Kidney (tissue), 14 donors: ENCODE measurements around the gene JOSD1. TPM values are rescaled to one million over a fixed set of nuclear protein-coding genes. Genes with fewer than 3 reads are reported as not detected.

Experiments
- DNase-seq, 5 donors: peaks; one replicate each; pipeline ENCODE4 v3.0.0-alpha.2; 2013 to 2020
- FAIRE-seq: peaks from 2 replicates; lab custom pipeline; 2012; peaks lifted over from hg19 to GRCh38; lab: Jason Lieb, UNC
- H3K27ac ChIP-seq, 2 donors: one replicate each; pipeline ENCODE4 v1.7.0; 2013; ENCODE audit warnings: low read depth in 2 of 2, low read length in 2 of 2, inconsistent platforms in 1 of 2
- H3K27me3 ChIP-seq: one replicate; pipeline ENCODE4 v1.7.1; 2013; ENCODE audit warnings: low read length, inconsistent platforms; ENCODE audit not compliant: control insufficient read depth, insufficient read depth
- H3K36me3 ChIP-seq, 3 donors: one replicate each; pipeline versions ENCODE4 v1.7.0 to v1.7.1; 2013; ENCODE audit warnings: low read length in 3 of 3, control low read depth in 1 of 3, inconsistent platforms in 1 of 3; ENCODE audit not compliant: insufficient read depth in 3 of 3, control insufficient read depth in 2 of 3
- H3K4me1 ChIP-seq, 3 donors: one replicate each; pipeline versions ENCODE4 v1.7.0 to v1.7.1; 2013; ENCODE audit warnings: low read length in 3 of 3, inconsistent platforms in 1 of 3, low read depth in 1 of 3; ENCODE audit not compliant: control insufficient read depth in 2 of 3, insufficient read depth in 2 of 3
- H3K4me3 ChIP-seq, 3 donors: one replicate each; pipeline versions ENCODE4 v1.7.0 to v1.8.1; 2013; ENCODE audit warnings: low read length in 3 of 3, control low read depth in 1 of 3, inconsistent platforms in 1 of 3
- H3K9ac ChIP-seq, 3 donors: one replicate each; pipeline versions ENCODE4 v1.7.0 to v1.7.1; 2013; ENCODE audit warnings: low read length in 3 of 3, control low read depth in 1 of 3, inconsistent platforms in 1 of 3
- H3K9me3 ChIP-seq, 3 donors: one replicate each; pipeline versions ENCODE4 v1.7.0 to v1.7.1; 2013; ENCODE audit warnings: low read length in 3 of 3, control low read depth in 1 of 3, inconsistent platforms in 1 of 3; ENCODE audit not compliant: control insufficient read depth in 2 of 3, insufficient read depth in 1 of 3
- intact Hi-C: fragments of 100-400 bp; cut with DNase I; formaldehyde crosslinking; loops from one replicate; pipeline ENCODE4 v1.11.1; 2022
- polyA plus RNA-seq: library from polyadenylated mRNA; stranded (reverse); fragments of 350-450 nt; fragmentation: Illumina TruSeq; extraction: RNeasy Lipid Tissue Mini Kit (QIAGEN cat#74804); gene quantifications from one replicate; pipeline ENCODE4 v1.2.3, GENCODE V29; 2014; ENCODE audit warnings: low read depth, low replicate concordance; ENCODE audit not compliant: insufficient read depth
- total RNA-seq: library from RNA; stranded (reverse); fragmentation: NEBNext Ultra II Directional; extraction: Animal tissue kit (Norgen Biotek cat#: 25700); gene quantifications from one replicate; pipeline ENCODE4 v1.2.1, GENCODE V29; 2021
- TF ChIP-seq, protein P1 (sequence below): IDR thresholded peaks from 3 replicates; pipeline ENCODE4 v1.5.1; 2012; ENCODE audit warnings: mild to moderate bottlenecking, moderate library complexity, borderline replicate concordance; ENCODE audit not compliant: insufficient read depth; ENCODE audit errors: extremely low read depth
- donor health status: control.
- donor health status: control.
- donor health status: control.
- donor health status: control.
- donor health status: control.
- donor health status: DM: yes; HTN: yes; CAD: no.
- donor health status: Normal renal cell carcinoma (clear cell type).

JOSD1 gene
- total and polyA plus RNA-seq, 2 donors from 2014 or later: 12.8 to 42.8 TPM

DNA sequence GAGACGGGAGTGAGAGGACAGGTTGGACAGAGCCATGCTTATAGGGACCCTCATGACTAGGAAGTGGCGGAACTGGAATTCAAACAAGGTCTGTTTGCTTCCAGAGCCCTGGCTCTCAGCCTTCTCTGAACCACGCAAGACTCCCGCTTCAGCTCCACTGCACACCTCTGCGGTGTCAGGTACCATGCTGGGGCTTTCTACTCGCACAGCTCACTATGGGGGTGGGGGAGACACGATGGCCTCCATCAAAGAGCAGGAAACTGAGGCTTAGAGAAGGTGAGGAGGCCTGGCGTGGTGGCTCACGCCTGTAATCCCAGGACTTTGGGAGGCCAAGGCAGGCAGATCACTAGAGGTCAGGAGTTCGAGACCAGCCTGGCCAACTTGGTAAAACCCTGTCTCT lies 40.8 kb upstream of the JOSD1 start:
- H3K27ac ChIP-seq: no peak overlapping the region
- no peaks in the 10 kb centered on the region for H3K27me3 ChIP-seq
- no peak for DNase-seq
- FAIRE-seq: no peak
- intact Hi-C loops: no loop called here
- H3K4me1 ChIP-seq: no peaks in the 10 kb centered on the region
- no peak overlapping the region for H3K4me3 ChIP-seq
- H3K36me3 ChIP-seq: peaks cover 0 to 94% (median 59%) of the 10 kb centered on the region in 3 donors
- H3K9ac ChIP-seq: no peak overlapping the region
- TF ChIP-seq, protein P1, sequence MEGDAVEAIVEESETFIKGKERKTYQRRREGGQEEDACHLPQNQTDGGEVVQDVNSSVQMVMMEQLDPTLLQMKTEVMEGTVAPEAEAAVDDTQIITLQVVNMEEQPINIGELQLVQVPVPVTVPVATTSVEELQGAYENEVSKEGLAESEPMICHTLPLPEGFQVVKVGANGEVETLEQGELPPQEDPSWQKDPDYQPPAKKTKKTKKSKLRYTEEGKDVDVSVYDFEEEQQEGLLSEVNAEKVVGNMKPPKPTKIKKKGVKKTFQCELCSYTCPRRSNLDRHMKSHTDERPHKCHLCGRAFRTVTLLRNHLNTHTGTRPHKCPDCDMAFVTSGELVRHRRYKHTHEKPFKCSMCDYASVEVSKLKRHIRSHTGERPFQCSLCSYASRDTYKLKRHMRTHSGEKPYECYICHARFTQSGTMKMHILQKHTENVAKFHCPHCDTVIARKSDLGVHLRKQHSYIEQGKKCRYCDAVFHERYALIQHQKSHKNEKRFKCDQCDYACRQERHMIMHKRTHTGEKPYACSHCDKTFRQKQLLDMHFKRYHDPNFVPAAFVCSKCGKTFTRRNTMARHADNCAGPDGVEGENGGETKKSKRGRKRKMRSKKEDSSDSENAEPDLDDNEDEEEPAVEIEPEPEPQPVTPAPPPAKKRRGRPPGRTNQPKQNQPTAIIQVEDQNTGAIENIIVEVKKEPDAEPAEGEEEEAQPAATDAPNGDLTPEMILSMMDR: no peak
- H3K9me3 ChIP-seq: no peaks in the 10 kb centered on the region

DNA sequence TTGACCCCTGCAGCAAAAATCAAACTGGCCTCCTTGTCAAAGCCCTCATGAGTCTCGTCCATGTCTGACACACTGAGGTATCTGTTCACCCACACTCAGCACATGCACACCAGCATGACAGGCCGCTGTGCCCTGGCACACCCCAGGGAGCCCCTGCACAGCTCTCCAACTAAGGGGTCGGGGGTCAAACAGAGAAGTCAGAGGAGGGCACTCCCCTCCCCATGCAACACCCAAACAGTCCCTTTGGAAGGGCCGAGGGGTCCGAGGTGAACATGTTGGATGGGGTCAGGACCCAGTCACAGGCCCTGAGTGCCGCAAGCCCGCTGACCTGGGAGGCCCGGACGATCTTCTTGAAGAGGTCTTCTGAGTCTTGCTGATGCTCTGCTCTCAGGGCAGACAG lies 40.4 kb upstream of the JOSD1 start:
- Histone ChIP-seq H3K27me3 (no peaks in the 10 kb centered on the region), H3K4me3 (no peak overlapping the region), H3K27ac (no peak overlapping the region), H3K9ac (no peak overlapping the region), H3K36me3 (peaks cover 0 to 94% (median 60%) of the 10 kb centered on the region in 3 donors), H3K4me1 (no peaks in the 10 kb centered on the region), H3K9me3 (no peaks in the 10 kb centered on the region)
- intact Hi-C loops: no loop called here
- TF ChIP-seq, protein P1: no peak
- DNase-seq (no peak), FAIRE-seq (no peak)

DNA sequence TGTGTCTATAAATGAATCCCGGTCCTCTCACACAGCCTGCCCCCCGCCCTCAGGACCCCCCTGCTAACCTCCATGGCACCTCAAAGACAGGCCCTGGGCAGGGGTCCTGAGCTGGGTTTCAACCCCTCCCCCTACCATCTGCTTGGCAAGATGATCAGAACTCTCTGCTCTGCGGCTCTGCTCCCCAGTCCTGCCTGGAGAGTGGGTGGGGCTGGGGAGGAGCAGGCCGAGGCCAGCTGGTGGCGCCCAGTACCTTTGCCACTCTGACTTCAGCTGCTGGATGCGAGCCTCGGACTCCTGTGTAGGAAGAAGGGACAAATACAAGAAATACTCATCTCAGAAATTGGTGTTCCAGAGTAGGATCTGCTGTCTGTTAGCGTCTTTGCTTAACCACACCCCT lies 40.0 kb upstream of the JOSD1 start:
- TF ChIP-seq, protein P1: no peak
- FAIRE-seq: no peak
- H3K27ac ChIP-seq: no peak overlapping the region
- no peak overlapping the region for H3K9ac ChIP-seq
- H3K27me3 ChIP-seq: no peaks in the 10 kb centered on the region
- H3K4me3 ChIP-seq: no peak overlapping the region
- no peaks in the 10 kb centered on the region for H3K9me3 ChIP-seq
- no peaks in the 10 kb centered on the region for H3K4me1 ChIP-seq
- H3K36me3 ChIP-seq: peaks cover 0 to 94% (median 59%) of the 10 kb centered on the region in 3 donors
- intact Hi-C loops: no loop called here
- no peak for DNase-seq
